ENCODE measurements around the gene FAM53B.
"Not testable (repeated sequence)": the region's sequence is repeated elsewhere in the genome, so short reads cannot be mapped to it uniquely, and the experiment has no call there.

Gene FAM53B

GRCh38 chr10:124588341-124588735 lies 155.8 kb downstream of the FAM53B start:
- not testable (repeated sequence) for H3K4me1 ChIP-seq (ENCODE audit: control insufficient read depth, insufficient read depth, low read length, poor library complexity, severe bottlenecking); H3K27ac ChIP-seq (ENCODE audit: insufficient read depth, low read length, poor library complexity, severe bottlenecking); H3K9me3 ChIP-seq (ENCODE audit: control insufficient read depth, low read length); H3K4me3 ChIP-seq (ENCODE audit: insufficient read depth, low read depth, low read length, poor library complexity, severe bottlenecking); H3K27me3 ChIP-seq (replicated peaks; ENCODE audit: control insufficient read depth, insufficient read depth, low read length, poor library complexity, severe bottlenecking); DNase-seq; H3K36me3 ChIP-seq (ENCODE audit: control insufficient read depth, insufficient read depth, low read length)

GRCh38 chr10:124587811-124588211 lies 156.4 kb downstream of the FAM53B start:
- Histone ChIP-seq H3K27me3 (replicated peaks; ENCODE audit: control insufficient read depth, insufficient read depth, low read length, poor library complexity, severe bottlenecking) (no peaks in the 10 kb centered on the region), H3K4me3 (ENCODE audit: insufficient read depth, low read depth, low read length, poor library complexity, severe bottlenecking) (no peak overlapping the region), H3K4me1 (ENCODE audit: control insufficient read depth, insufficient read depth, low read length, poor library complexity, severe bottlenecking) (no peaks in the 10 kb centered on the region), H3K27ac (ENCODE audit: insufficient read depth, low read length, poor library complexity, severe bottlenecking) (no peak overlapping the region), H3K9me3 (ENCODE audit: control insufficient read depth, low read length) (no peaks in the 10 kb centered on the region), H3K36me3 (ENCODE audit: control insufficient read depth, insufficient read depth, low read length) (no peaks in the 10 kb centered on the region)
- no peak for DNase-seq

- H3K36me3 ChIP-seq (ENCODE audit: control insufficient read depth, insufficient read depth, low read length): no peaks in the 10 kb centered on the region
- H3K4me1 ChIP-seq (ENCODE audit: control insufficient read depth, insufficient read depth, low read length, poor library complexity, severe bottlenecking): no peaks in the 10 kb centered on the region
- H3K4me3 ChIP-seq (ENCODE audit: insufficient read depth, low read depth, low read length, poor library complexity, severe bottlenecking): no peak overlapping the region
- H3K9me3 ChIP-seq (ENCODE audit: control insufficient read depth, low read length): no peaks in the 10 kb centered on the region
- no peak for DNase-seq
- H3K27me3 ChIP-seq (replicated peaks; ENCODE audit: control insufficient read depth, insufficient read depth, low read length, poor library complexity, severe bottlenecking): no peaks in the 10 kb centered on the region
- no peak overlapping the region for H3K27ac ChIP-seq (ENCODE audit: insufficient read depth, low read length, poor library complexity, severe bottlenecking)
Observed at GRCh38 chr10:124586142-124586541, 158.0 kb downstream of the FAM53B start.

GRCh38 chr10:124579011-124579399 lies 165.2 kb downstream of the FAM53B start:
- DNase-seq: no peak
- Histone ChIP-seq H3K27me3 (replicated peaks; ENCODE audit: control insufficient read depth, insufficient read depth, low read length, poor library complexity, severe bottlenecking) (no peaks in the 10 kb centered on the region), H3K9me3 (ENCODE audit: control insufficient read depth, low read length) (no peaks in the 10 kb centered on the region), H3K27ac (ENCODE audit: insufficient read depth, low read length, poor library complexity, severe bottlenecking) (no peak overlapping the region), H3K4me1 (ENCODE audit: control insufficient read depth, insufficient read depth, low read length, poor library complexity, severe bottlenecking) (no peaks in the 10 kb centered on the region), H3K4me3 (ENCODE audit: insufficient read depth, low read depth, low read length, poor library complexity, severe bottlenecking) (no peak overlapping the region), H3K36me3 (ENCODE audit: control insufficient read depth, insufficient read depth, low read length) (no peaks in the 10 kb centered on the region)

- H3K4me1 ChIP-seq (ENCODE audit: control insufficient read depth, insufficient read depth, low read length, poor library complexity, severe bottlenecking): no peaks in the 10 kb centered on the region
- H3K27ac ChIP-seq (ENCODE audit: insufficient read depth, low read length, poor library complexity, severe bottlenecking): no peak overlapping the region
- no peak overlapping the region for H3K4me3 ChIP-seq (ENCODE audit: insufficient read depth, low read depth, low read length, poor library complexity, severe bottlenecking)
- H3K36me3 ChIP-seq (ENCODE audit: control insufficient read depth, insufficient read depth, low read length): no peaks in the 10 kb centered on the region
- no peaks in the 10 kb centered on the region for H3K27me3 ChIP-seq (replicated peaks; ENCODE audit: control insufficient read depth, insufficient read depth, low read length, poor library complexity, severe bottlenecking)
- H3K9me3 ChIP-seq (ENCODE audit: control insufficient read depth, low read length): no peaks in the 10 kb centered on the region
- DNase-seq: no peak
Observed at GRCh38 chr10:124578231-124579010, 165.8 kb downstream of the FAM53B start.

- Histone ChIP-seq H3K27me3 (replicated peaks; ENCODE audit: control insufficient read depth, insufficient read depth, low read length, poor library complexity, severe bottlenecking) (no peaks in the 10 kb centered on the region), H3K9me3 (ENCODE audit: control insufficient read depth, low read length) (no peaks in the 10 kb centered on the region), H3K27ac (ENCODE audit: insufficient read depth, low read length, poor library complexity, severe bottlenecking) (no peak overlapping the region), H3K4me3 (ENCODE audit: insufficient read depth, low read depth, low read length, poor library complexity, severe bottlenecking) (no peak overlapping the region), H3K36me3 (ENCODE audit: control insufficient read depth, insufficient read depth, low read length) (no peaks in the 10 kb centered on the region), H3K4me1 (ENCODE audit: control insufficient read depth, insufficient read depth, low read length, poor library complexity, severe bottlenecking) (no peaks in the 10 kb centered on the region)
- no peak for DNase-seq
Observed at GRCh38 chr10:124577651-124578050, 166.5 kb downstream of the FAM53B start.

- no peak for DNase-seq
- H3K36me3 ChIP-seq (ENCODE audit: control insufficient read depth, insufficient read depth, low read length): no peaks in the 10 kb centered on the region
- no peak overlapping the region for H3K27ac ChIP-seq (ENCODE audit: insufficient read depth, low read length, poor library complexity, severe bottlenecking)
- no peaks in the 10 kb centered on the region for H3K4me1 ChIP-seq (ENCODE audit: control insufficient read depth, insufficient read depth, low read length, poor library complexity, severe bottlenecking)
- no peak overlapping the region for H3K4me3 ChIP-seq (ENCODE audit: insufficient read depth, low read depth, low read length, poor library complexity, severe bottlenecking)
- no peaks in the 10 kb centered on the region for H3K9me3 ChIP-seq (ENCODE audit: control insufficient read depth, low read length)
- no peaks in the 10 kb centered on the region for H3K27me3 ChIP-seq (replicated peaks; ENCODE audit: control insufficient read depth, insufficient read depth, low read length, poor library complexity, severe bottlenecking)
Observed at GRCh38 chr10:124576526-124577420, 167.4 kb downstream of the FAM53B start.

- Histone ChIP-seq H3K36me3 (ENCODE audit: control insufficient read depth, insufficient read depth, low read length) (no peaks in the 10 kb centered on the region), H3K4me1 (ENCODE audit: control insufficient read depth, insufficient read depth, low read length, poor library complexity, severe bottlenecking) (no peaks in the 10 kb centered on the region), H3K4me3 (ENCODE audit: insufficient read depth, low read depth, low read length, poor library complexity, severe bottlenecking) (no peak overlapping the region), H3K27ac (ENCODE audit: insufficient read depth, low read length, poor library complexity, severe bottlenecking) (no peak overlapping the region), H3K27me3 (replicated peaks; ENCODE audit: control insufficient read depth, insufficient read depth, low read length, poor library complexity, severe bottlenecking) (no peaks in the 10 kb centered on the region), H3K9me3 (ENCODE audit: control insufficient read depth, low read length) (no peaks in the 10 kb centered on the region)
- DNase-seq: no peak
Observed at GRCh38 chr10:124575107-124576035, 168.8 kb downstream of the FAM53B start.

- no peak for DNase-seq
- Histone ChIP-seq H3K9me3 (ENCODE audit: control insufficient read depth, low read length) (no peaks in the 10 kb centered on the region), H3K4me1 (ENCODE audit: control insufficient read depth, insufficient read depth, low read length, poor library complexity, severe bottlenecking) (no peaks in the 10 kb centered on the region), H3K27me3 (replicated peaks; ENCODE audit: control insufficient read depth, insufficient read depth, low read length, poor library complexity, severe bottlenecking) (no peaks in the 10 kb centered on the region), H3K36me3 (ENCODE audit: control insufficient read depth, insufficient read depth, low read length) (no peaks in the 10 kb centered on the region), H3K27ac (ENCODE audit: insufficient read depth, low read length, poor library complexity, severe bottlenecking) (no peak overlapping the region), H3K4me3 (ENCODE audit: insufficient read depth, low read depth, low read length, poor library complexity, severe bottlenecking) (no peak overlapping the region)
Observed at GRCh38 chr10:124574456-124575070, 169.6 kb downstream of the FAM53B start.
